Left ventricle myocardium inferior (tissue), 1 donor: ENCODE measurements around the gene DYNC1H1. TPM values are rescaled to one million over a fixed set of nuclear protein-coding genes. Genes with fewer than 3 reads are reported as not detected.

Source experiments
- DNase-seq: peaks from one replicate; pipeline ENCODE4 v3.0.0-alpha.2; 2020
- H3K27ac ChIP-seq: fragments of 200-600 bp; replicated peaks from 2 replicates; pipeline ENCODE4 v1.8.0; 2021
- H3K27me3 ChIP-seq: fragments of 200-600 bp; 2 replicates; pipeline ENCODE4 v1.8.0; 2021; ENCODE audit warnings: low read depth
- H3K36me3 ChIP-seq: fragments of 200-600 bp; 2 replicates; pipeline ENCODE4 v1.8.0; 2021
- H3K4me1 ChIP-seq: fragments of 200-600 bp; 2 replicates; pipeline ENCODE4 v1.8.0; 2021
- H3K4me3 ChIP-seq: fragments of 200-600 bp; 2 replicates; pipeline ENCODE4 v1.8.0; 2021; ENCODE audit warnings: mild to moderate bottlenecking, moderate library complexity
- H3K9me3 ChIP-seq: fragments of 200-600 bp; replicated peaks from 2 replicates; pipeline ENCODE4 v1.8.0; 2021
- CTCF ChIP-seq: fragments of 200-600 bp; IDR thresholded peaks from 2 replicates; pipeline ENCODE4 v1.8.0; 2021; ENCODE audit warnings: antibody characterized with exemption, mild to moderate bottlenecking, borderline replicate concordance
- intact Hi-C: fragments of 100-400 bp; cut with micrococcal nuclease; formaldehyde crosslinking; loops from one replicate; pipeline ENCODE4 v1.11.0; 2022
- total RNA-seq: library from RNA; stranded (reverse); fragmentation: NEBNext Ultra II Directional; extraction: Animal tissue kit (Norgen Biotek cat#: 25700); gene quantifications from one replicate; pipeline ENCODE4 v1.2.1, GENCODE V29; 2021
- donor health status: DM: no; HTN: yes; CAD: no; lungs with severe emphysema.

The DYNC1H1 gene
- total RNA-seq, 1 donor from 2014 or later = 402 TPM

GRCh38 chr14:102005336-102005735 lies 41.0 kb downstream of the DYNC1H1 start:
- TF ChIP-seq CTCF = no peak
- intact Hi-C loops = no loop called here
- no peak for DNase-seq
- Histone ChIP-seq H3K4me1 (no peaks in the 10 kb centered on the region), H3K36me3 (peaks cover 99% of the 10 kb centered on the region), H3K27me3 (no peaks in the 10 kb centered on the region), H3K4me3 (no peak overlapping the region), H3K9me3 (no peaks in the 10 kb centered on the region), H3K27ac (no peak overlapping the region)

- Histone ChIP-seq H3K27me3 (no peaks in the 10 kb centered on the region), H3K4me3 (no peak overlapping the region), H3K4me1 (no peaks in the 10 kb centered on the region), H3K36me3 (peaks cover 100% of the 10 kb centered on the region), H3K9me3 (no peaks in the 10 kb centered on the region), H3K27ac (no peak overlapping the region)
- no peak for TF ChIP-seq CTCF
- intact Hi-C loops = no loop called here
- DNase-seq = no peak
Measured at GRCh38 chr14:102007916-102008418, 43.6 kb downstream of the DYNC1H1 start.

GRCh38 chr14:102008891-102009290 lies 44.5 kb downstream of the DYNC1H1 start:
- no peak for DNase-seq
- no peak for TF ChIP-seq CTCF
- intact Hi-C loops = no loop called here

GRCh38 chr14:102011631-102012030 lies 47.3 kb downstream of the DYNC1H1 start:
- DNase-seq = no peak
- Histone ChIP-seq H3K27ac (no peak overlapping the region), H3K36me3 (peaks cover 100% of the 10 kb centered on the region), H3K4me1 (no peaks in the 10 kb centered on the region), H3K9me3 (no peaks in the 10 kb centered on the region), H3K27me3 (no peaks in the 10 kb centered on the region), H3K4me3 (no peak overlapping the region)
- intact Hi-C loops = no loop called here
- TF ChIP-seq CTCF = no peak

More at GRCh38 chr14:102008891-102009290, 44.5 kb downstream of the DYNC1H1 start:
- Histone ChIP-seq H3K27ac (no peak overlapping the region), H3K4me3 (no peak overlapping the region), H3K27me3 (no peaks in the 10 kb centered on the region), H3K36me3 (peaks cover 100% of the 10 kb centered on the region), H3K4me1 (no peaks in the 10 kb centered on the region), H3K9me3 (no peaks in the 10 kb centered on the region)

GRCh38 chr14:102012336-102012735 lies 48.0 kb downstream of the DYNC1H1 start:
- Histone ChIP-seq H3K4me3 (no peak overlapping the region), H3K4me1 (no peaks in the 10 kb centered on the region), H3K36me3 (peaks cover 100% of the 10 kb centered on the region), H3K27me3 (no peaks in the 10 kb centered on the region), H3K27ac (no peak overlapping the region), H3K9me3 (no peaks in the 10 kb centered on the region)
- no peak for DNase-seq
- no peak for TF ChIP-seq CTCF
- intact Hi-C loops = no loop called here
